Non-pigmented ciliary epithelial cell (primary cell): ENCODE measurements around the gene C3orf49.

Experiments used
- DNase-seq: peaks from one replicate; pipeline ENCODE4 v3.0.0-alpha.2; 2010; ENCODE audit warnings: low read depth

C3orf49 gene

GRCh38 chr3:63886858-63887257, 67.8 kb downstream of the C3orf49 start:
- DNase-seq, result no peak

GRCh38 chr3:63891518-63891917, 72.4 kb downstream of the C3orf49 start:
- DNase-seq, result no peak

DNA sequence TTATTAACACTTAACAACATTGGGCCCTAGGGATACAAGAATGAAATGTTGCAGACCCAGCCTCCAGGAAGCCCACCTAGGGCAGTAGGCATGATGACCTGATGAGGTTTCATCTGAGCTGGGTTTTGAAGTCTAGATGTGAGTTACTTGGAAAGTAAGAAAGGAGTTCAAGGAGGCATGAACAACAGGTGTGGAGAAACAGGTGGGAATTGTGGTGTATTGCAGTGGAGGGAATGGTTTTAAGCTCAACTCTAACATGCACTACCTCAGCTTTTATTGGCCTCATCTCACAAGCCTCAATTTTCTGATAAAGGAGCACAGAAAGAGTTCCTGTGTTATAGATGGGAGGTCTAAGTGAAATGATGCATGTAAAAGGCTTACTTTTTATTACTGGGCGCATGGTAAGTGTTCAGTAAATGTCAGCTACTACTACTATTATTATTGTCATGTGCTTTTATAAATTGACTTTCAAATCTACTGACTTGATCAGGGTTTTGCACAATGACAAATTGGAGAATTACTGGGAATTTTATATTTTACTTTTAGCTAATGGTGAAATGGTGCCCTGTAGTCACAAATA, 73.8 kb downstream of the C3orf49 start:
- no peak for DNase-seq

DNA sequence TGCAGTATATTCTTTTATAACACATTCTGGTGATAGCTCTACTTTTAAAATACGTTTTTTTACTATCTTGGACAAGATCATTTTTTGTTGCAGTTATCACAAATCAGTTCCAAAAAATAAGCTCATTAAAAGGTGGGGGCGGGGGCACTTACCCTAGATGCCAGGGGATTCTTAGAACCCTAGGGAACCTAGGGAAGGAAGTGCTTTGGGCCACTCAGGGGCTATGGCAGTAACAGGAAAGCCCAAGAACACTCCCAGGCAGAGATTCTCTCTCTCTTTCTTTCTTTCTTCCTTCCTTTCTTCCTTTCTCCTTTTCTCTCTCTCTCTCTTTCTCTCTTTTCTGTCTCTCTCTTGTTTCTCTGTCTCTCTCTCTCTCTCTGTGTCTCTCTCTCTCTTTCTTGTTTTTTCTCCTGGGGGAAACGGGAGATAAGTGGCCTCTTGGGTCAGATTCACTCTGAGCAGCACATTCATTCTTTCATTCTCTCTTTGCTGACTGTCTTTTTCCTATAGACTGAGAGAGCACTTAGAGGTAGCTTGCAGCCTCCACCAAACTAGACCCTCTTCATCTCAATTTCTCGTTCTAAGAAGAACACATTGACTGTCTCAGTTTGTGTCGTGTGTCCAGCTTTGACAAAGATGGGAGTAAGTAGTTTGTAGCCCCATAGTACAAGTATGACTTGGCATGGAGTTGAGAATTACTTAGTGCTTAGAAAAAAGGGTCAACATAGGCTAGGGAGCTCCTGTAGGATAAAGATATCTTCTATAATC, 76.5 kb downstream of the C3orf49 start:
- no peak for DNase-seq

DNA sequence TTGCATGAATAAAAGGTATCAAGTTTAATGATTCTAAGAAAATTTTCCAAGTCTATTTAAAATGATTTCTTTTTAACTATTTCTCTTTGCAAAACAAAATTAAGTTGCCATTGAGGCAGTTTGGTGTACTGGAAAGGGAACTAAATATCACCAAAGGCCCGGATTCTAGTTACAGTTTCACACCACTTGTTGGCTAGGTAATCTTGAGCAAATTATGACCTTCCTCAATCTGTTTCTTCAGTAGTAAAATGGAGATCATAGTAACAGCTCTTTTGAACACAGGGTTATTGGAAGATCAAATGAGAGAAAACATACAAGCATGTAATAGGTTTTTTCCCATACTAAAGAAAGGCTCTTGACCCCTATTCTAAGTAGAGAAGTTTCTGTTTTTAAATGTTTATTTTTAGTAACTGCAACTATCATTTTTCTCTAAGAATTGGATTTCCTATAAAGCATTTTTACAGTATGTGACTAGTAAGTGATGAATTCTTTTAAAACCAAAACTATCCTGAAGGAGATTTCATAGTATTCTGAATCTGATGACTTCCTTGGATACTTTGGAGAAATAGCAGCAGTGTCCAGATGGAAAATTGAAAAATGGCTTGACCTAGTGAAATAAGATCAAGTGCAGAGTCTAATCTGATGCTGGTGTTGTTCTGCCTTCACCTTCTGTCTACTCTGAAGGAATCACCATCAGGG, 77.4 kb downstream of the C3orf49 start:
- DNase-seq, result no peak
